A549 treated with DMSO at 1 μM for 4 hours (cell line): Measurements from ENCODE around the gene CCDC89. TPM values are rescaled to one million over a fixed set of nuclear protein-coding genes. Genes with fewer than 3 reads are reported as not detected.

Experiments
- total RNA-seq: library from RNA; stranded (reverse); fragments of 200-300 nt; extraction: Qiagen RNA extraction; gene quantifications from 5 replicates; pipeline ENCODE4 v1.2.3, GENCODE V29; 2022; ENCODE audit warnings: low read depth

The CCDC89 gene
- not detected in 5 replicates for total RNA-seq

DNA sequence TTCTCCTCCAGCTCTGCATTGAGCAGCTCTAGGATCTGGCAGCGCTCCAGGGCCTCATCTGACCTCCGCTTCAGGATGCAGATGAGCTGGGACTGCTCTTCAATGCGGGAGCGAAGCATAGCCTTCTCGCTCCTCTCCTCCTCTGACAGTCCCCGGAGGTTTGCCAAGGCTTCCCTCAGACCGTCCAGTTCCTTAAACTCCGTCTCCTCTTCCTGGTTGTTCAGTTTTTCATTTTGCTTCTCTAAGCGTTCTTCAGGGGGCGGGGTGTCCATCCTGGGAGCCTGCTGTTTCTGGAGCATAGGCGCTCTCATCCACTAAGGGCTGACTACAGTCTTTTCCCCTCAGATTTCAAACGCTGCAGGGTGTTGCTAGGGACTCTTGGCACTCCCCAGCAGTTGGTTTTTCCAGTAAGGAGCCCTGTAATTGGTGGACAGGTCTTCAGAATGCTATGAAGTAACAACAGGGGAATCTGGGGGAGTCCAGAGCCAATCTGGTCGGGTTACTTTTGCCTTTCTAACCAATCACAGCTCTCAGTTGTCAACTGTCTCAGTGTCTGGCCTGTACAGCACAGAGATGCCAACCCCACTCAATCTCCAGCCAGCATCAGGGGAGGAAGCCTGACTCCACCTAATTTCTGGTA, at the start of gene CCDC89:
CCDC89 (minus strand) TSS at position 376 of the 640 bp plus-strand sequence; CDS start at position 311, 65 bp downstream.

DNA sequence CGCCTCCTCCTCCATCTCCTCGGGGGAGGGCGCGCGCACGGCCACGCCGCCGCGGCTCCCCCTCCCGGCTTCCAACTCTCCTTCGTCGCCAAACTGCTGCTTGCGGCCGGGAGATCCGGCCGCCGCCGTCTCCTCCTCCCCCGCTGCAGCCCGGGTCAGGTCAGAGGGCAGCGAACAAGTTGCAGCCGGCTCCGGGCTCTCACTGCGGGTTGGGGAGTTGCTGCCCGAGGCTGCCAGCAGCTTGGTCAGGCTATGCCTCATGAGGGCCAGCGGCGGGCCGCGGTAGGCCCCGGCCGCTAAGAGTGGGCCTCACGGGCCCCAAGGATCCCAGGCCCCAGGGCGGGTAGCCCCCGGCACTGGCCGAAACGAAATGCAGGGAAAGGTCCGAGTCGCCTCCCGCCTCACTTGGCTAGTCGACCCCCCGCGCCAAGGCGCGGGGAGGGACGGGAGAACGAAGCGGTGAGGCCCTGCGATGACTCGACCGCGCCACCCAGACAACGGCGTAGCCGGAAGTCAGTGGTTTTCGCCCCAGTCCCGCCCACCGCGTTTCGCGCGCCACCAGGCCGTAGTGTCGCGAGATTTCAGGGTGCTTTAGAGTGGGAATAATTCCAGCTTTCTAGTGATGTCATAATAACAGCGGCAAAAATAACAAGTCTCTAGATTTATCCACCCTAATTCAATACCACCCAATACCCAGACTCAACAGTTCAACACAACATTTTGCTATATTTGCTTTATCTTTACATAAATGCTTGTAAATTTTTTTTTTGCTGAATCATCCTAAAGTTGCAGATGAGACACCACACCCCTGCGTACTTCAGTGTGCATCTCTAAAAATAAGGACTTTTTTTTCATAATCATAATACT, 21.1 kb downstream of the CCDC89 start, which contains the start of gene CREBZF:
CREBZF (minus strand) TSS at position 515 of the 867 bp plus-strand sequence; CDS start at position 261, 254 bp downstream.

DNA sequence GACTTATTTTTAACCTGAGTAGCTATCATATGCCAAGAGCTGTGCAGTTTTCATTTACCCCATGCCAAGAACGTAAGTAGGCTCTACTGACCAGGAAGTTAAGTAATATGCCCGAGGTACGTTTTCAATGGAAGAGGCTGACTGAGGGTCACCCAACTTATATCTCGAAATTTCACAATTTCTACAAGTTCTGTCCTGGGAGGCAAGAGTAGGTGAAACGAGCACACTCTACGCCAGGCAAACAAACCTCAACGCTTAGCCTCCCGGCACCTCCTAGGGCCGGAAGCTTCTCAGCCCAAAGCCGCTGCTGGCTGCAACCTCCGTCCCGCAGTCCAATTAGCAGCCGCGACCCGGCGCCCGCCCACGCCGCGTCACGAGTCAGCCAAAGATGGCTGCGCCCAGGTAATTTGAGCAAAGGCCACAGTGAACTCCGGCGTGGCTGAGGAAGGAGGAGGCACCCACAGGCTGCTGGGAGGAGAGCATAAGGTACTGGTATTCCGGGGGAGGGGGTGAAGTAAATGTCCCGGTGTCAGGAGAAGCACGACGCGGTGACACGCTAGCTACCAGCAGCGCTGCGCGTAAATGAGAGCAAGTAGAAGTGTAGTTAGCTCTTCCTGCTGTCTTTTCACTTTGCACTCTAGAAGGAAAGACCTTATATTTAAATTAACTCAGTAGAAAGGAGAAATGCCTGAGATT, 38.2 kb downstream of the CCDC89 start, which contains the start of gene TMEM126A:
TMEM126A (plus strand) TSS at position 364 of the 696 bp plus-strand sequence. CDS start 2,289 bp downstream, outside the sequence.

Other genes with a start within 250 kb of the CCDC89 start
- 0.17 to 0.50 TPM (median 0.26 TPM) in 5 replicates for gene DLG2, start 58.9 kb downstream of the CCDC89 start, total RNA-seq
- gene TMEM126B, start 57.6 kb downstream of the CCDC89 start, total RNA-seq: 55.1 to 66.6 TPM (median 62.1 TPM) in 5 replicates
- gene TMEM126A, start 38.2 kb downstream of the CCDC89 start, total RNA-seq: 52.1 to 62.3 TPM (median 57.5 TPM) in 5 replicates
- 25.4 to 37.1 TPM (median 34.9 TPM) in 5 replicates for gene CREBZF, start 21.1 kb downstream of the CCDC89 start, total RNA-seq
- gene SYTL2, start 124.9 kb upstream of the CCDC89 start, total RNA-seq: 16.5 to 28.2 TPM (median 16.7 TPM) in 5 replicates
- gene CCDC83, start 169.2 kb upstream of the CCDC89 start, total RNA-seq: not detected in 5 replicates